ENCODE results near the gene RBM5. TPM values are rescaled to one million over a fixed set of nuclear protein-coding genes. Genes with fewer than 3 reads are reported as not detected.

Gene RBM5
- polyA plus RNA-seq, 1 of the 3 experiments (the other 2 are of a cell fraction) = 113 TPM

GRCh38 chr3:50089609-50089945 is 858 bp downstream of the RBM5 start:
- H3K9me3 ChIP-seq = no peaks in the 10 kb centered on the region
- H3K79me2 ChIP-seq (ENCODE audit: insufficient read depth) = peaks cover 61% of the 10 kb centered on the region
- H3F3A ChIP-seq (replicated peaks; ENCODE audit: insufficient read depth) = peaks cover 21% of the 10 kb centered on the region
- POLR2A ChIA-PET = interaction anchor here (1.0 to 1.2 kb wide), 2 partner anchors 12 to 61 kb away, joined by 3 read pairs; no protein-coding TSS in a partner anchor
- TF ChIP-seq MXI1 (IDR thresholded peaks at IDR 0.05; ENCODE audit: low read depth, low read length) = peak; percentile 44; the same call in 1 of the 2 replicates
- no peak for TF ChIP-seq JUND (IDR thresholded peaks at IDR 0.05)
- TF ChIP-seq, protein P1, sequence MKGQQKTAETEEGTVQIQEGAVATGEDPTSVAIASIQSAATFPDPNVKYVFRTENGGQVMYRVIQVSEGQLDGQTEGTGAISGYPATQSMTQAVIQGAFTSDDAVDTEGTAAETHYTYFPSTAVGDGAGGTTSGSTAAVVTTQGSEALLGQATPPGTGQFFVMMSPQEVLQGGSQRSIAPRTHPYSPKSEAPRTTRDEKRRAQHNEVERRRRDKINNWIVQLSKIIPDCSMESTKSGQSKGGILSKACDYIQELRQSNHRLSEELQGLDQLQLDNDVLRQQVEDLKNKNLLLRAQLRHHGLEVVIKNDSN (IDR thresholded peaks at IDR 0.05; ENCODE audit: borderline replicate concordance, low read depth) = no peak
- no peak for TF ChIP-seq MEF2A (IDR thresholded peaks at IDR 0.05; ENCODE audit: borderline replicate concordance, low read depth)
- TF ChIP-seq EP300 (IDR thresholded peaks at IDR 0.05; ENCODE audit: borderline replicate concordance in 1 of 2, low read depth in 1 of 2, low read length in 1 of 2) = no peak
- TF ChIP-seq EZH2phosphoT487 (IDR thresholded peaks at IDR 0.05; ENCODE audit: borderline replicate concordance, low read depth) = no peak
- TF ChIP-seq, protein P2, sequence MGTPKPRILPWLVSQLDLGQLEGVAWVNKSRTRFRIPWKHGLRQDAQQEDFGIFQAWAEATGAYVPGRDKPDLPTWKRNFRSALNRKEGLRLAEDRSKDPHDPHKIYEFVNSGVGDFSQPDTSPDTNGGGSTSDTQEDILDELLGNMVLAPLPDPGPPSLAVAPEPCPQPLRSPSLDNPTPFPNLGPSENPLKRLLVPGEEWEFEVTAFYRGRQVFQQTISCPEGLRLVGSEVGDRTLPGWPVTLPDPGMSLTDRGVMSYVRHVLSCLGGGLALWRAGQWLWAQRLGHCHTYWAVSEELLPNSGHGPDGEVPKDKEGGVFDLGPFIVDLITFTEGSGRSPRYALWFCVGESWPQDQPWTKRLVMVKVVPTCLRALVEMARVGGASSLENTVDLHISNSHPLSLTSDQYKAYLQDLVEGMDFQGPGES (IDR thresholded peaks at IDR 0.05; ENCODE audit: low read depth, low read length) = no peak
- WGBS (ENCODE audit: low lambda C conversion rate) = 4% methylated on average over 16 of the region's 16 CpGs
- peaks cover 8 to 9% of the 10 kb centered on the region in 2 experiments; a peak in 2 of 4 replicates for H3K4me1 ChIP-seq (ENCODE audit: control insufficient read depth in 1 of 2, insufficient read depth in 2 of 2, low read depth in 1 of 2, low read length in 1 of 2)
- peak overlapping the region; percentile 83 to 94; a peak in 3 of 4 replicates for H3K27ac ChIP-seq (ENCODE audit: low read depth in 2 of 2, low read length in 1 of 2)
- CTCF ChIA-PET = interaction anchor here (0.7 to 1.9 kb wide), 6 partner anchors 12 to 286 kb away, joined by 3 to 12 read pairs (median 4); partner anchors contain the start of gene INKA1
- peaks cover 25% of the 10 kb centered on the region for H4K20me1 ChIP-seq (ENCODE audit: insufficient read depth)
- H3K9ac ChIP-seq = peak overlapping the region; percentile 99
- peak overlapping the region; percentile 85 to 99 for H3K4me3 ChIP-seq (ENCODE audit: low read depth in 2 of 2, low read length in 1 of 2)
- H3K27me3 ChIP-seq (ENCODE audit: insufficient read depth) = no peaks in the 10 kb centered on the region
- H3K36me3 ChIP-seq (replicated peaks in 1 of 2; ENCODE audit: control insufficient read depth in 1 of 2, insufficient read depth in 2 of 2, low read length in 1 of 2) = peaks cover 35 to 42% of the 10 kb centered on the region in 2 experiments
- no peak for DNase-seq
- H3K9me2 ChIP-seq = no peaks in the 10 kb centered on the region
- peak overlapping the region; percentile 77 for H3K4me2 ChIP-seq
- H2AFZ ChIP-seq (ENCODE audit: low read depth) = no peak overlapping the region

- H3K9ac ChIP-seq = no peak overlapping the region
- H3K4me2 ChIP-seq = peak overlapping the region; percentile 77
- no peaks in the 10 kb centered on the region for H3K9me3 ChIP-seq
- H2AFZ ChIP-seq (ENCODE audit: low read depth) = no peak overlapping the region
- DNase-seq = no peak
- no peak overlapping the region for H3K27ac ChIP-seq (ENCODE audit: low read depth in 2 of 2, low read length in 1 of 2)
- H3K36me3 ChIP-seq (replicated peaks in 1 of 2; ENCODE audit: control insufficient read depth in 1 of 2, insufficient read depth in 2 of 2, low read length in 1 of 2) = peaks cover 48 to 56% of the 10 kb centered on the region in 2 experiments
- H3F3A ChIP-seq (replicated peaks; ENCODE audit: insufficient read depth) = peaks cover 29% of the 10 kb centered on the region
- H3K79me2 ChIP-seq (ENCODE audit: insufficient read depth) = peaks cover 75% of the 10 kb centered on the region
- H3K9me2 ChIP-seq = no peaks in the 10 kb centered on the region
- ChIA-PET POLR2A (no interaction called here), CTCF (interaction anchor here (1.2 kb wide), 1 partner anchor 288 kb away, joined by 6 read pairs; the partner anchor contains the start of gene INKA1)
- peak overlapping the region in 1 of 2 experiments; percentile 85; a peak in 2 of 4 replicates for H3K4me3 ChIP-seq (ENCODE audit: low read depth in 2 of 2, low read length in 1 of 2)
- TF ChIP-seq TAF1 (IDR thresholded peaks at IDR 0.05; ENCODE audit: borderline replicate concordance, low read depth, low read length) = no peak
- no peak for TF ChIP-seq NFIC (IDR thresholded peaks at IDR 0.05; ENCODE audit: borderline replicate concordance)
- no peak for TF ChIP-seq YY1 (IDR thresholded peaks at IDR 0.05; ENCODE audit: low read depth)
- TF ChIP-seq GATA2 (CRISPR knock-in tag; IDR thresholded peaks at IDR 0.05) = no peak
- TF ChIP-seq, protein P3, sequence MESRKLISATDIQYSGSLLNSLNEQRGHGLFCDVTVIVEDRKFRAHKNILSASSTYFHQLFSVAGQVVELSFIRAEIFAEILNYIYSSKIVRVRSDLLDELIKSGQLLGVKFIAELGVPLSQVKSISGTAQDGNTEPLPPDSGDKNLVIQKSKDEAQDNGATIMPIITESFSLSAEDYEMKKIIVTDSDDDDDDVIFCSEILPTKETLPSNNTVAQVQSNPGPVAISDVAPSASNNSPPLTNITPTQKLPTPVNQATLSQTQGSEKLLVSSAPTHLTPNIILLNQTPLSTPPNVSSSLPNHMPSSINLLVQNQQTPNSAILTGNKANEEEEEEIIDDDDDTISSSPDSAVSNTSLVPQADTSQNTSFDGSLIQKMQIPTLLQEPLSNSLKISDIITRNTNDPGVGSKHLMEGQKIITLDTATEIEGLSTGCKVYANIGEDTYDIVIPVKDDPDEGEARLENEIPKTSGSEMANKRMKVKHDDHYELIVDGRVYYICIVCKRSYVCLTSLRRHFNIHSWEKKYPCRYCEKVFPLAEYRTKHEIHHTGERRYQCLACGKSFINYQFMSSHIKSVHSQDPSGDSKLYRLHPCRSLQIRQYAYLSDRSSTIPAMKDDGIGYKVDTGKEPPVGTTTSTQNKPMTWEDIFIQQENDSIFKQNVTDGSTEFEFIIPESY (IDR thresholded peaks at IDR 0.05; ENCODE audit: borderline replicate concordance, low read depth) = no peak
- TF ChIP-seq POLR2AphosphoS5 (IDR thresholded peaks at IDR 0.05; ENCODE audit: low read depth, low read length) = no peak
- TF ChIP-seq EZH2phosphoT487 (IDR thresholded peaks at IDR 0.05; ENCODE audit: borderline replicate concordance, low read depth) = no peak
- no peak for TF ChIP-seq EP300 (IDR thresholded peaks at IDR 0.05; ENCODE audit: borderline replicate concordance in 1 of 2, low read depth in 1 of 2, low read length in 1 of 2)
- H3K4me1 ChIP-seq (ENCODE audit: control insufficient read depth in 1 of 2, insufficient read depth in 2 of 2, low read depth in 1 of 2, low read length in 1 of 2) = peaks cover 8 to 9% of the 10 kb centered on the region in 2 experiments; a peak in 2 of 4 replicates
- H4K20me1 ChIP-seq (ENCODE audit: insufficient read depth) = peaks cover 29% of the 10 kb centered on the region
- H3K27me3 ChIP-seq (ENCODE audit: insufficient read depth) = no peaks in the 10 kb centered on the region
Measured at GRCh38 chr3:50090984-50091383, 2.3 kb downstream of the RBM5 start.
